ENCODE data around the gene LRIG3.

LRIG3 gene

DNA sequence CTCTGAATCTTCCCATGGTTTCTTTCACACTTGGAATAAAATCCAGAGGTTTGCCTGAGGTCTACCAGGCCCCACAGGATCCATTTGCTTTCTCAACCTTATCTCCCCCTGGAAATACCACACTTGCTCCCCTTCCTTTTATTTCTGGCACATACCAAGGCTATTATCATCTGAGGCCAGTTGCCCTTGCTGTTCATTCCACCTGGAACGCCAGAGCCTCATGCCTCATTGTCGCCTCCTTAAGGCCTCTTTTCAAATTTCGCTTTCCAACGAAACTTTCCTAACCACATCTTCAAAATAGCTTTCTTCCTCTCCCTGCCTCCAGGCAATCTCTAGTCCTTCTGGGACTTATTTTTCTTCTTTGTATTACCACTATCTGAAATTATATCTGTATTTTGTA, 11.2 kb upstream of the LRIG3 start:
- no peak for DNase-seq (ENCODE audit: low read depth in 4 of 4, low spot score in 1 of 4)

DNA sequence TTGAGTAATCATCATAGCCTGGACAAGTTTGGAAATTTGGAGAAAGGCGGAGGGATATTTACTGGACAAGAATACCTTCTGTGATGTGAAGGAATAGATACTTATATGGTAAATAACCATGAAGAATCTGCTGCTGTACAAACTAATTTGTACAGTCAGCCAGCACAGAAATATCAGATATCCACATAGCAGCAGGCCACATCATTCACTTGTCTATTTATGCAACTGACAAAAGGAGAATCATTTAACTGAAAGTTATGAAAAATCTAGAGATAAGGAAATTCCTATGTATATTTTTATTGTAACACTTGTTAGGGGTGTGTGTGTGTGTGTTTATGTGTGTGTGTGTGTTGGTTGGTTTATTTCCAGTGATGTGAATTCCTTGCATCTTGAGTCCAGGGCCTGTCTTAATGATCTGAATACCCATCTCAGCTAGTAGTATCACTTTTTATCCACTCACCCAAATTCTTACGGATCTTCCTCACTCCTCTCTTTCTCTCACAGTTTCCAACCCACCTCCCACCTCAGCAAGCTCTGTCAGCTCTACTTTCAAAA, 10.5 kb upstream of the LRIG3 start:
- no peak for DNase-seq (ENCODE audit: low read depth in 4 of 4, low spot score in 1 of 4)

DNA sequence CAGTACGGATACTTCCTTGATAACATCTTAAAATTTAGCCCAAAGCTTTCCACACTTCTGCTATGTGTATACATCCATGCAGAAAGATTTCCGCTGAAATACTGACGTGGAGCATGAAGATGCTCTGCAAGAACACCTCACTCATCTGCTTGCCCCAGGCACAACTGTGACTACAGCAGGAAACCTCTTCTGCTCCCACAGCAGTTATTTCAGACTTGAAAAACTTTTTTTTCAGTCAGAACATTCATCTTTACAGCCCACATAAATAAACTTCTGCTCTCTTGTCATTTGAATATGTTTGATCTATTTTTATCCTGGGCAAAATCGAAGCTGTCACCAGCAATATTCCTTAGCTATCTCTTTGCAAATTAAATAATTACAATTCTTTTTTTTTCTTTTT, 6.8 kb upstream of the LRIG3 start:
- no peak for DNase-seq (ENCODE audit: low read depth in 4 of 4, low spot score in 1 of 4)

DNA sequence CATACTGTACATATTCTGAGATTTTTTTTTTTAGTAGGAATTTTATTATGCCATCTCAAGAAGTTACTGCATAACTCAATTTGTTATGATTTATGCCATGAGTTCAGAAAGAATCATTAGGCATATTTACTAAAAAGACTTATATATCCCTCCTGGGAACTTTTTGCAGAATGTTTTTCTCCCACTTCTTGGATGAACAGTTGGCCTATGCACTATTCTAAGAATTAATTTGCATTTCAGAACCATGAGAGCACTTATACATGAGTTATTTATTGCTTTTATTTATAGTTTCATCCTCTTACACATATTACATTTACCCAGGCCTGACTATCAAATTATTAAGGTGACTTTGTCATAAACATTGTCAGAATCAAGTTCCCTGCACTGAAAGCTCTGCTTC, 6.3 kb upstream of the LRIG3 start:
- no peak for DNase-seq (ENCODE audit: low read depth in 4 of 4, low spot score in 1 of 4)

DNA sequence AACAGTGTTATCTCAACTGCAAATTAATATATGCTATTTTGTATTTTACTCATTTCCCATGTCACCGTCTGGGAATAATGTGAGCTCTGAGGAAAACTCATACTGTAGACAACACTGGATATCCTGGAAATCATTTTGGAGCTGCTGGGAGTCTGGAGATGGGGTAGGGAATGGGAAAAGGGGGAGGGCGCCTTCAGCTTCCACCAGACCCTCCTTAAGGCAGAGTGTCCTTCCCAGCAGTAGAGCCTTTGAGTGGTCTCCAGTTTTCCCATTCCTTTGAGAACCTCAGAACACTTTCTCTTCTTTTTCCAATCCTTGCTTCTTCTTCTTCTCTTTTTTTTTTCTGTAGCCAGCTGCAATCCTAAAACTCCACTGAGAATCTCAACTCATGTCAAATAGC, 5.4 kb upstream of the LRIG3 start:
- no peak for DNase-seq (ENCODE audit: low read depth in 4 of 4, low spot score in 1 of 4)

DNA sequence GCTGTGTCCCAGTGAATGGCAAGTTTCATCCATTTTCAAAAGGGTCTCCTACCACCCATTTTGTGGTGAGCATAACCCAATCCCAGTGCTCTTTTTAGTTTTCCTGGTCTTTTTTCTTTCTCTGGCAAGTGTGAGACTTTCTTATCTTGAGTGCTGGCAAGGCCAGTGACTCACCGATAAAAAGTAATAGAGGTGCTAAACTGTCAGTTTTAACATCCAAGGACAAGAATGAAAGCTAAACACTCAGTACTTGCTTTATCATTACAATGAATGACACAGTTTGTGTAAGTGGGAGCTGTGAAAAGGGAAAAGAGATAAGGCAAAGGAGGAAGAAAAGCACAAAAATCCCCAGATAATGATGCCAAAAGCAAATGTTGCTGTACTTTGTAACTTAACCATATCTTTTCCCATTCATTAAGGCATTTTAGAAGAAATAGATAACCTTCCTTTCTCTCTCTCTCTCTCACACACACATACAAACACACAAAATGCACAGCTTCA, 4.9 kb upstream of the LRIG3 start:
- DNase-seq (ENCODE audit: low read depth in 4 of 4, low spot score in 1 of 4): no peak

DNA sequence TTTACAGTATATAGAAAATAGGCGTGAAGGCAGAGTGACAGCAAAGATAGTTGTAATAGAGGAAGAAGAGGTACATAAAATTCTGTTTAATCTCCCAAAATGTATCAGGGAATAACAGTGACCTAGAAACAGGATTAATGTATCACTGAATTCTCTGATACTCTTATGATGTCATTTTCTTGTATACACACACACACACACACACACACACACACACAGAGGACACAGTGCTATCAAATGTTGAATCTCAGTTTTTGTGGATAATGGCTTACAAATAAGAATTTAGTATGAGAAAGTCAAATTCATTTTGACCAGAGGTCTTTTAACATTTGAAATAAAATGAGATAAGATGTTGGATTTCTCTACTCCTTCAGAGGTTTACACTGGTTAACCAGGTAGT, 4.3 kb upstream of the LRIG3 start:
- no peak for DNase-seq (ENCODE audit: low read depth in 4 of 4, low spot score in 1 of 4)

DNA sequence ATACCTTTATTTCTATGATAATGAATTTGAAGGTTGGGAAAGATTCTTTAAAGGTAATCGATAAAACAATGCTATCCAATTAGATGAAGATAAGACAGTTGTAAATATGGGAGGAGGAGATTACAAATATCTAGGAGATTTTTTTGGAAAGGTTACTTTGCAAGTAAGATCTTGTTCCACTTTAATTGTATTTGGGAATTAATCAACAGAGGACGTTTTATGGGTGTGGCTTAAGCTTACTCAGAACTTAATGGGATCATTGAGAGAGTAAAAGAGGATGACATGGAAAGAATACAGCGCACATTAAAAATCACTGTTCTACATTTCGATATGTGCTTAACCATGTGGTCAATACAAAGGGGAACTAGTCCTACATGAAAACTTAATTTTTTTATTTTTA, 3.5 kb upstream of the LRIG3 start:
- DNase-seq (ENCODE audit: low read depth in 4 of 4, low spot score in 1 of 4): no peak

DNA sequence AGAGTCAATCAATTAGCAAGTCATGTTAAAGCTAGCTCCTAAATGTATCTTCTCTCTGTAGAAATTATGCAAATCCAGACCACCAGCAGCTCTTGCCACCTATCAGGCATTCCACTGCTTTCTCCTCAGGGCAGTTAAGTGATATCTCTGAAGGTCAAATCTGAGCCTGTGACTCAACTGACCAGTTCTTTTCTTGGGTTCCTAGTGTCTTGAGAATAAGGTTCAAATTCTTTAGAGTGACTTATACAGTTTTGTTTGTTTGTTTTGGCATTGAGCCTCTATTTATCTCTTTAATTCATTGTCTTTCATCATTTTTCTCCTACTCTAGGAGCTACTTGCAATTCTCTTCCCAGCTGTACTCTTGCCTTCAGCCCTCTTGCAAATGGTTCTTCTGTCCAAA, 2.5 kb upstream of the LRIG3 start:
- DNase-seq (ENCODE audit: low read depth in 4 of 4, low spot score in 1 of 4): no peak

DNA sequence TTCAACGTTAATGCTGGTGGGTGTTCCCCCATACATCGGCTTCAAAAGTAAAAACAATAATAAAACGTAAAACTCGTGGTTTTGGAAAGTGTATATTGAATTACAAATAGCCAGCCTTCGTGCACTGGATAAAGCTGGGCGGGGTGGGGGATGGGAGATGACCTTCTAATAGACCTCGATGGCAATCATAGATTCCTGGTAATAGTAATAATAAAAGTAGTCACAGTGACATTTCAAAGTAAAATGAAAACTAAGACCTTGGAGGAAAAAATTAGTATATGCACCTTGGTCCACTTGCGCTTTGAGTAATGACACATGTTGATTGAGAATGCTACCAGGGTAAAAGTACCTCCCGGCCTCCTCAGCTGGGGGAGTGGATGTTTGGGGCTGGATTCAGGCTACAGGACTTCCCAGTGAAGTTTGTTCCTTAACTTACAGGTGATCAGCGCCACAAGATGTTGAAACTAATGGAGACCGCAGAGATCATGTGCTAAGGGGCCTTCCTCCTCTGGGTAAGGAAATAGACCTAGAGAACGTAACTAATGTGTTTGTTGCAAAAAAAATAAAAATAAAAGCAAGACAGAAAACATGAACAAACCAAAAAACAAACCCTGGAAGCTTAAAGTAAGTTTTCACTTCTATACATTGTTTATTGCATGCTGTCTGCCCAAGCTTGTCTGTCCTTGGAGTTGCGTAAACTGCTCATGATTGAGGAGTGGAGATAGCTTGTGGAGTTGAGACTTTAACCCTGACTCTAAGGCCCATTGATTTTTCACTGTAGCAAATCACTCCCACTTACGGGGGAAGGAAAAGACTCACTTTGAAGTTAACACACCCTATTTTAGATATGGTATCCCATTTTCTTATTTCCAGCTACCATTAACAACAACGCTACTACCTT, 907 bp upstream of the LRIG3 start:
- no peak for DNase-seq (ENCODE audit: low read depth in 4 of 4, low spot score in 1 of 4)

DNA sequence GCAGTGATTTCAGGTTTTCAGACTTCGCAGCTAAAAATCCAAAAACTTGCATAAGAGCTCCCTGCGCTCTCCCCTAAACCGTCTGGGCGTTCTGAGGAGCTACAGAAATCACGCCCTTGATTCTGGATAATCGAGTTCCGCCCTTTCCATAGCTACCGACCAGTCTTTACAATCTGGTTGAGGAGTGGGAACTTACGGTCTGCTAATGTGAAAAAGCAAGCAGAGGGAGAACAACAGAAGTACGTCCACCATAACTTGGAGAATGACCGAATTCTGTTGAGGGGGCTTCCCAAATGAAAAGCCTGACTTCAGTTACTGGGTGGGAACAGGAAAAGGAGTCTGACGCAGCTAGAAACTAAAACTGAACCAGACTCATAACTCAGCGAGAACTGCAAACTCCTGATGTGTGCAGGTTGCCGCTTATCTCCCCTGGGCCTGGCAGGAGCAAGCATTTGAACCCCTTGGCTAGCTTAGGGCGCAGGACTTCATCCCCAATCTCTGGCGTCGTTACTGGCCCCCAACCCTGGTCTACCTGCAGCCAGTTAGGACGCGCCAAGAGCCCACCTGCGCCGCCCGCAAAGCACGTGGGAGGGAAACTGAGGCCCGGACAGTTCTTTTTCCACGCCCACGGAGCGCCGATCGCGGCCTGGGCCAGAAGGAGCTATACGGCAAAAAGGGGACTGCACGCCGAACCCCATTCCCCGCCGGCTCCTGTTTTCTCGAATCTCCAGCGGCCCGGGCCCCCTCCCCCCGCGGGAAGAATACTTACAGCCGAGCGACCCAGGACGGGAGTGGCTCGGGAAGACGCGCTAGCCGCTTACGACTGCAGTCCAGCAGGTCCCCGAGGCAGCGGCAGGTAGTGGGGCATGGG, 838 bp downstream of the LRIG3 start:
- DNase-seq (ENCODE audit: low read depth in 4 of 4, low spot score in 1 of 4): no peak

DNA sequence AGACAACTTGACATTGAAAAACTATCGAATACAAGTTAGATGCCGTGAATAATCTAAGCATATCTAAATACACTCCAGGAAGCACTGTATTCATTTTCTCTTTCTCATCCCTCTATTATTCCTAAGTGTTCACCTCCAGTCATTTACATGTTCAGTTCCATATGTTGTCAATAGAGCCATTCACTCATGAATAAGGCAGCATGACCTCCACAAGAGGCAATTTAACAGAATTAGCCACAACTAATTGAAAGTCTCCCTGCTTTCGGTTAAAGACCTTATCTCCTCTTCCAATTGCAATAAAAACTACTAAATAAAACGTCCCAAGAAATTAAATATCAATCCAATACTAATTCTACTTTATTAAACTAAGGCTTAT, 1.8 kb downstream of the LRIG3 start:
- no peak for DNase-seq (ENCODE audit: low read depth in 4 of 4, low spot score in 1 of 4)

DNA sequence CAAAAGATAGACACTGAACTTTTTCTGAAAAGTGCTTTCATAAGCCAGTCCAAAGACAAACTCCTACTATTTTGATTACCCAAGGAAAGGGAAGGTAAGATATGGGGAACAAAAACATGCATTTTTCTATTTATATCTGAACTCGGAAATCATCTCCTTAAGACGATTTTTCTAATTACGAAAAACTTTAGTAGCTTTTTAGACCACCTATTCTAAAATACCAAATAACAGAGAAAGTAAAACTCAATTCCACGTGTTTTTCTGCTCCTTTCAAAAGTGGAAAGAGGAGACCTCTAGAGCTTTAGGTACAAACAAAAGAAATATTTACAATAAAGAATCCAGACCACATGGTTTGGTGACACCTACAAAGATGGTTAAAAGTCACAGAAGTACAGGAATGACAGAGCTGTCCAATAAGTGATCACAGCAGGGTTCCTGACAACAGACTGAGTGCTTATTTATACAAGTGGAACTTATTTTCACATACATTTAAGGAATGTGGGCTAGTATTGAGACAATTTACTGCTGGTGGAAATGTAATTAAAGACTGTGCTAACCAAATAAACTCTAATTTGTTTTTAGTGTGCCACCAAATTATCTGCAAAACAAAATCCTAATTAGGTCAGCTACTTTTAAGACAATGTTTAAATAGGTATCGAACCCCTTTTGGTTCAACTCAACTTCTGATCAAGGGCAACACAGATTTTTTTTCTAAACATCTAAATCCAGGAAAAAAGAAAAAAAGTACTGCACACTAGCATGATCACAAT, 2.4 kb downstream of the LRIG3 start:
- DNase-seq (ENCODE audit: low read depth in 4 of 4, low spot score in 1 of 4): no peak

DNA sequence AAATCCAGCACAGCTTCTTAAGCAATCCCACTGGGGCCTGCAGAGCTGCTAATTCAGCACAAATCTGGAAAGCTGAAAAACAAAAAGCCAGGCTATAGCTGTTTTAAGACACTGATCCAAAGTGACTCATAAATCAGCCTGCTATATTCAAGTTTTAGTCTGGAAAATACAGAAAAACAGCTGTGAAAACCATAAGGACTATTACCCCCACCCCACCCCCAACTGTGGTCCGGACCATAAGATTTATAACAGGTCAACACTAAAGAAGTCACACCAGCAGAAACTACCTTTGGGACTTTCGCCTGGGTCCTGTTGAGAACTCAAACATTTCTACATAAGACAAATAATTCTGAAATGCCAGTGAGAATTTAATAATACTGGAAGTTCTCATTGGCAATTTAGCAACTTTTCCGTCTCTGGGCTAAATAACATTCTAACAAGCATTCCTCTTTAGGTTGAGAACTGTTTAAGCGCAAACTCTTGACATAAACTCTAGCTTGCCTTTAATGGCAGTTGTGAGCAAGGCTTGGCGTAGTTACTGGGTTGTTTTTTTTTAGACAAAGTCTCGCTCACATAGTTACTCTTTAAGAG, 3.3 kb downstream of the LRIG3 start:
- DNase-seq (ENCODE audit: low read depth in 4 of 4, low spot score in 1 of 4): no peak

DNA sequence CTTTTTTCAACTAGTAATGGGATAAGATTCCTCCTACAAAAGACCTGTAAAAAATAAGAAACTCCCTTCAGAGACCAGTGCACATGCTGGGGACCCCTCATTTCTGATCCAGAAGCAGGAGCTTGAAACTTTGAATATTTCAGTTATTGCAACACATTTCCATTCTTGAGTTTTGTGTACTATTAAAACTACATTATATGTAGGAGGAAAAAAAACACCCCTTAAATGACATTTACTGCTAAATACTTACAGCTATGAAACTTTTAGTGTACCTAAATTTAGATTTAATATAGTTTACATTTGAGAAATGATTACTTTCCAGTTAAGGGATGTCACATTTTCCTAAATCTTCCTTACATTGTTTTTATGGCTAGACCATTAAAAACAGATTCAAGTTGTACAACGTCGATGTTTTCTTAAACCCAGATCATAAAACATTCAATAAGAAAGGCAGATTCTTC, 4.1 kb downstream of the LRIG3 start:
- no peak for DNase-seq (ENCODE audit: low read depth in 4 of 4, low spot score in 1 of 4)

DNA sequence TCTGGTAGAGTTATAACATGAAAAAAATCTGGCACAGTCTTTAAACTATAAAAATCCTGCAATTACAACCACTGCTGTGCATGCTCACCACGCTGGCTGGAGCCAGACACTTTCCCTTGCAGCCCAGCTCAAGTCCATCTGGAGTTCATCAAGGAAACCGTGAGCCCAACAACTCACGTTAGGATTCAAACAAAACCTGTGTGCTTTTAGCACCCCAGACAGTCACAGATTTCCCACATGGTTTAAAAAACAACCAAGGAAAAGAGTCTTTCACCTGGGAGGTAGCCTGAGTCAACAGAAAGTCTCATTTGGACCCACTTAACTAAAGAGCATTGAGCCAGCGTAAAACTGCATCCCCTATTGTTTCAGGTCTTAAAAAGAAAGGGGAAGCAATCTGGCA, 4.7 kb downstream of the LRIG3 start:
- DNase-seq (ENCODE audit: low read depth in 4 of 4, low spot score in 1 of 4): no peak

DNA sequence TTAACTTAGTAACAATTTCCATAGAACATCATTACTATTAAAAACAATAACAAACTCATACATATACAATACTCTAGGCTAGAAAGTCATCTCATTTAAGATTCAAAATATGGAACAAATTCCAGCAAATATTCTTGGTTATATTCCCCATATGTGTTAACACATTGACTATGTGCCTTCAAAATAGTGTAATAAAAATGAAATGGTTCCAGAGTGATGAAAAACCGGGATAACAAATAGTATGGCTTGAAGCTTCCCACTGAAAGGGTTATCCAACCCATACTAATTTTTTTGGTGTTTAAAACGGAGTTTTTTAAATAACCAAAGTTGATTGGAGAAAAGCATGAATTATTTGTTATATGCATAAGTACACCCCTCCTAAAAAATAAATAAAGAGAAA, 5.3 kb downstream of the LRIG3 start:
- DNase-seq (ENCODE audit: low read depth in 4 of 4, low spot score in 1 of 4): no peak

DNA sequence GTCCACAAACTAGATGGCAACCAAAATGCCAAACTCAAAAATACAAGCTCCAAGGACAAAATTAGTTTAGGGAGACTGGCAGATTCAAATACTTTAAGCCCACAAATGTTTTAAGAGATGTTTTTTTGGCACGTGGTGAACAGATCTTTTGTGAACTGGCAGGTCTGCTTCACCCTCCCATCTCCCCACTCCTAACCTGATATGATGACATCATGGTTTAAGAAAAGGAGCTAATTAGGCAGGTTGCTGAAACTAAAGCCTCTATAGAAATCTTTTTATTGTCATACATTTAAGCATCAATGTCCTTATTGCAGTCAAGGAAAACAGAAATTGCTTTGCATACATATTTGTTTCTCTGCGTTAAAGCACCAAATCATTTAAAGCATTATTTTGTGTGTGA, 5.8 kb downstream of the LRIG3 start:
- no peak for DNase-seq (ENCODE audit: low read depth in 4 of 4, low spot score in 1 of 4)

DNA sequence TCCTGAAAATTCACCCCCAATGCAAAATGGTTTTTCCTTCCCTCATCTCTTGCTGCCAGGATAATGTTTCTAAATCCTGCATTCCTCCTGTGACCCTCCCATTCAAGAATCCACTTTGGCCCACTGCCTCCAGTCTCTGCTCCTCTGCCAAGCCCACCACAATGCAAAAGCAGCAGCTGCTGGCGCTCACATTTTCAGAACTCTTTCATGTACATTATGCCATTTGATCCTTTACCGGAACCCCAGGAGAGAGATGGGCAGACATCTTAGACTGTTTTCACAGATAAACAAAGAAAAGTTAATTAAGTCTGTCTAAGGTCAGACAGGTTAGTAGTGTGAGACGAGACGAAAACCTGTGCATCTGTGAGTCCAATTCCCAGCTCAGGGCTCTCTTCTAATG, 12.9 kb downstream of the LRIG3 start:
- no peak for DNase-seq (ENCODE audit: low read depth in 4 of 4, low spot score in 1 of 4)

DNA sequence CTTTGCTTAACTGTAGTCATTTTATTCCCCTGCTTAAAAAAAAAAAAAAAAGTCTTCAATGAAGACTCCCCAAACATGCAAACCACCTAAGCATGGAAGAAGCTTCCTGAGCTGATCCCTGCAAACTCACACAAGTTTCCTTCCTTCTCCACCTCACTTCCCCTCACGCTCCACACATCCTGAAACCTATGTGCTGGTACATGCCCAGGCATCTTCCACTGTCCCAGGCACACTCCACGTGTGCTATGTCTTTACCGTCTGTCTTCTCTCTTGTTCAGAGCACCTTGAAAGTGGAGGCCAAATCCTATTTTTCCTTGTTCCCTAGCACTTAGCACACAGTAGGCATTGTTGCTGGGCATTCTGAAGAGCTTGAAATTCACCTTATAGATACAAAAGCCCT, 13.4 kb downstream of the LRIG3 start:
- no peak for DNase-seq (ENCODE audit: low read depth in 4 of 4, low spot score in 1 of 4)

DNA sequence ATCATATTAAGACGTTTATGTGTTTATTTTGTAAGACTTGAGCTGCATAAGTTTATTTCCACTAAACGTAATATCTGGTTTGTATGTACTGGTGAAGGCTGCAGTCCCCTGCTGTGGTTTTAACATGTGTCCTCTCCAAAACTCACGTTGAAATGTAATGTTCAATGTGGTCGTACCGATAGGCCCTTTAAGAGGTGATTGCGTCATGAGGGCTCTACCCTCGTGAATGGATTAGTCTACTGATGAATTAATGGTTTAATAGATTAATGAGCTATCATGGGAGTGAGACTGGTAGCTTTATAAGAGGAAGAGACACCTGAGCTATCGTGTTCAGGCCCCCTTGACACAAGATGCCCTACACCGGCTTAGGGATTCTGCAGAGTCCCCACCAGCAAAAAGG, 14.9 kb downstream of the LRIG3 start:
- no peak for DNase-seq (ENCODE audit: low read depth in 4 of 4, low spot score in 1 of 4)
